ENCODE data around the gene ATF2. TPM values are rescaled to one million over a fixed set of nuclear protein-coding genes. Genes with fewer than 3 reads are reported as not detected.

ATF2 gene
- total and polyA plus RNA-seq, 2 donors (not counting 1 experiment from before 2014, with no cell fraction given) = 23.6 to 66.8 TPM

GRCh38 chr2:175181104-175181876 lies 13.3 kb upstream of the ATF2 start, which contains the start of gene ATP5MC3:
TSS of gene ATP5MC3 (minus strand) at chr2:175181710. CDS start at chr2:175181393, 317 bp downstream.
- peaks cover 14% of the 10 kb centered on the region for H3K4me1 Mint-ChIP-seq
- peak; percentile 95 for ATAC-seq (ENCODE audit: low read depth)
- peaks cover 5 to 34% of the 10 kb centered on the region in 2 experiments for H3K36me3 ChIP-seq (replicated peaks in 1 of 2; ENCODE audit: control extremely low read depth in 1 of 2, control insufficient read depth in 1 of 2, extremely low read depth in 1 of 2, insufficient read depth in 2 of 2, low read length in 1 of 2)
- H3K9ac ChIP-seq (ENCODE audit: low read length) = peak within 1 kb of the TSS; percentile 88
- peak within 1 kb of the TSS; percentile 91 for H3K4me3 Mint-ChIP-seq
- peak within 1 kb of the TSS; percentile 81 to 94 (median 88) for H3K4me3 ChIP-seq (ENCODE audit: control extremely low read depth in 1 of 5, extremely low read depth in 1 of 5, insufficient read depth in 1 of 5, low read depth in 2 of 5, low read length in 4 of 5)
- H3K79me2 ChIP-seq (ENCODE audit: control insufficient read depth, insufficient read depth, low read length) = peaks cover 33% of the 10 kb centered on the region
- H3K27me3 Mint-ChIP-seq = peaks cover 3% of the 10 kb centered on the region
- H4K20me1 ChIP-seq (ENCODE audit: control insufficient read depth, insufficient read depth, low read length, poor library complexity, severe bottlenecking) = peaks cover 17% of the 10 kb centered on the region
- H2AFZ ChIP-seq (ENCODE audit: insufficient read depth, low read depth, low read length, poor library complexity, severe bottlenecking) = peak within 1 kb of the TSS; percentile 94
- DNase-seq = peak; percentile 95
- CTCF ChIA-PET = interaction anchor here (0.8 to 0.9 kb wide), 2 partner anchors 15 to 23 kb away, joined by 3 to 4 read pairs; no protein-coding TSS in a partner anchor
- no peaks in the 10 kb centered on the region for H3K9me3 Mint-ChIP-seq (ENCODE audit: insufficient read depth)
- no peaks in the 10 kb centered on the region for H3K9me3 ChIP-seq (ENCODE audit: control extremely low read depth in 1 of 3, control insufficient read depth in 2 of 3, insufficient read depth in 1 of 3, low read length in 2 of 3)
- H3K27ac ChIP-seq (ENCODE audit: low read length in 2 of 2) = peak within 1 kb of the TSS; percentile 59 to 79
- H3K27me3 ChIP-seq (replicated peaks in 1 of 4; ENCODE audit: control extremely low read depth in 1 of 4, control insufficient read depth in 3 of 4, insufficient read depth in 4 of 4, low read length in 3 of 4) = no peaks in the 10 kb centered on the region
- intact Hi-C loops (cut with micrococcal nuclease) = loop anchor here (1.0 to 5.0 kb wide), 3 partner anchors 13 to 429 kb away; partner anchors contain the start of gene ATF2
- TF ChIP-seq, protein P1, sequence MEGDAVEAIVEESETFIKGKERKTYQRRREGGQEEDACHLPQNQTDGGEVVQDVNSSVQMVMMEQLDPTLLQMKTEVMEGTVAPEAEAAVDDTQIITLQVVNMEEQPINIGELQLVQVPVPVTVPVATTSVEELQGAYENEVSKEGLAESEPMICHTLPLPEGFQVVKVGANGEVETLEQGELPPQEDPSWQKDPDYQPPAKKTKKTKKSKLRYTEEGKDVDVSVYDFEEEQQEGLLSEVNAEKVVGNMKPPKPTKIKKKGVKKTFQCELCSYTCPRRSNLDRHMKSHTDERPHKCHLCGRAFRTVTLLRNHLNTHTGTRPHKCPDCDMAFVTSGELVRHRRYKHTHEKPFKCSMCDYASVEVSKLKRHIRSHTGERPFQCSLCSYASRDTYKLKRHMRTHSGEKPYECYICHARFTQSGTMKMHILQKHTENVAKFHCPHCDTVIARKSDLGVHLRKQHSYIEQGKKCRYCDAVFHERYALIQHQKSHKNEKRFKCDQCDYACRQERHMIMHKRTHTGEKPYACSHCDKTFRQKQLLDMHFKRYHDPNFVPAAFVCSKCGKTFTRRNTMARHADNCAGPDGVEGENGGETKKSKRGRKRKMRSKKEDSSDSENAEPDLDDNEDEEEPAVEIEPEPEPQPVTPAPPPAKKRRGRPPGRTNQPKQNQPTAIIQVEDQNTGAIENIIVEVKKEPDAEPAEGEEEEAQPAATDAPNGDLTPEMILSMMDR (IDR thresholded peaks at IDR 0.05) = peak; percentile 22
- no peak for TF ChIP-seq EZH2 (IDR thresholded peaks at IDR 0.05; ENCODE audit: borderline replicate concordance, insufficient read depth, low read depth, low read length, poor library complexity, severe bottlenecking)
- H3K4me1 ChIP-seq (ENCODE audit: control insufficient read depth in 2 of 2, insufficient read depth in 2 of 2, low read length in 2 of 2) = peaks cover 12 to 13% of the 10 kb centered on the region in 2 donors
- under 1% methylated on average over 50 of the region's 53 CpGs for WGBS (ENCODE audit: insufficient coverage)
- H3K4me2 ChIP-seq (replicated peaks; ENCODE audit: low read depth, low read length, poor library complexity, severe bottlenecking) = peak within 1 kb of the TSS; percentile 89
- POLR2A ChIA-PET = interaction anchor here (0.5 kb wide), 1 partner anchor 529 kb away, joined by 3 read pairs; no protein-coding TSS in a partner anchor
- peak within 1 kb of the TSS; percentile 78 for H3K27ac Mint-ChIP-seq
